ENCODE results near the gene ZNF816.

DNA sequence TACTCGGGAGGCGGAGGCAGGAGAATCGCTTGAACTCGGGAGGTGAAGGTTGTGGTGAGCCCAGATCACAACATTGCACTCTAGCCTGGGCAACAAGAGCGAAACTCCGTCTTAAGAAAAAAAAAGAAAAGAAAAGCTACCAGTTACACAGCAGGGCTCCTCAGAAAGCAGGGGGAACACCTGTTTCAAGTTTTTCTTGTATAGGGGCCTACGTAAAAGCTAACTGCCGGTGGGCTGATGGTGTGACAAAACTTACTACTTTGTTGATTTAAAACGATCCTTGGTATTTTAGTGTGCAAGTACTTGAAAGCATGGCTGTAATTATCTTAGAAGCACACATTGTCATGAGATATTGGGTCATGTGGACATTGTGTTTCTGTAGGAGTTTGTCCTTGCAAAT, 35.3 kb upstream of the ZNF816 start:
- TF ChIP-seq POLR2AphosphoS5 (IDR thresholded peaks at IDR 0.05; ENCODE audit: low read depth, low read length) = no peak
- TF ChIP-seq, protein P1, sequence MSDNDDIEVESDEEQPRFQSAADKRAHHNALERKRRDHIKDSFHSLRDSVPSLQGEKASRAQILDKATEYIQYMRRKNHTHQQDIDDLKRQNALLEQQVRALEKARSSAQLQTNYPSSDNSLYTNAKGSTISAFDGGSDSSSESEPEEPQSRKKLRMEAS (IDR thresholded peaks at IDR 0.05) = no peak
- TF ChIP-seq JUND (IDR thresholded peaks at IDR 0.05) = no peak

Measured in HCT116 (cell line).